B cell (primary cell): ENCODE results near the gene GIGYF2. TPM values are rescaled to one million over a fixed set of nuclear protein-coding genes. Genes with fewer than 3 reads are reported as not detected.

Experiments
- ATAC-seq: fragments of 200-7000 bp; cut with Tn5 transposase; one replicate; pipeline ENCODE4 v1.10.0; 2021; ENCODE audit warnings: low read depth, mild to moderate bottlenecking, moderate number of reproducible peaks, moderate library complexity
- CTCF ChIA-PET: fragments of 350-600 bp; sonication (Branson Sonifier 250); formaldehyde crosslinking; loops from one replicate; lab custom pipeline; 2021; ENCODE audit warnings: antibody characterized with exemption, inconsistent platforms; lab: Charles Lee
- POLR2A ChIA-PET: fragments of 350-600 bp; sonication (Branson Sonifier 250); formaldehyde crosslinking; loops from one replicate; lab custom pipeline; 2021; ENCODE audit warnings: antibody characterized with exemption; lab: Charles Lee
- DNase-seq: peaks from one replicate; pipeline ENCODE4 v3.0.0; 2013
- H2AFZ ChIP-seq: 2 replicates; pipeline ENCODE4 v1.6.1; 2012; ENCODE audit warnings: mild to moderate bottlenecking, low read depth, low read length; ENCODE audit not compliant: insufficient read depth, poor library complexity, severe bottlenecking
- H3K27ac ChIP-seq, 2 donors: 1 replicate in 1 of 2; 2 replicates in 1 of 2; pipeline ENCODE4 v1.5.1; 2012 to 2013; ENCODE audit warnings: low read length in 2 of 2, mild to moderate bottlenecking in 2 of 2, moderate library complexity in 1 of 2
- H3K27me3 ChIP-seq, 4 experiments: fragments of 200-600 bp in 1 of 4; sonication (generic) in 1 of 4; replicated peaks in 1 of 4; 1 replicate in 2 of 4; 2 replicates in 2 of 4; pipeline versions ENCODE4 v1.6.1 to v1.7.0; 2013 to 2016; ENCODE audit warnings: low read length in 3 of 4, mild to moderate bottlenecking in 2 of 4, mixed read lengths in 1 of 4, moderate library complexity in 1 of 4; ENCODE audit not compliant: insufficient read depth in 4 of 4, control insufficient read depth in 3 of 4; ENCODE audit errors: control extremely low read depth in 1 of 4
- H3K36me3 ChIP-seq, 2 experiments: replicated peaks in 1 of 2; 1 replicate in 1 of 2; 2 replicates in 1 of 2; pipeline versions ENCODE4 v1.6.1 to v1.7.1; 2013; ENCODE audit warnings: low read length in 1 of 2; ENCODE audit not compliant: insufficient read depth in 2 of 2, control insufficient read depth in 1 of 2; ENCODE audit errors: control extremely low read depth in 1 of 2, extremely low read depth in 1 of 2
- H3K4me1 ChIP-seq, 2 donors: fragments of 200-600 bp in 1 of 2; sonication (generic) in 1 of 2; 1 replicate in 1 of 2; 2 replicates in 1 of 2; pipeline versions ENCODE4 v1.5.1 to v1.6.1; 2013 to 2017; ENCODE audit warnings: low read length in 2 of 2; ENCODE audit not compliant: control insufficient read depth in 2 of 2, insufficient read depth in 2 of 2
- H3K4me2 ChIP-seq: replicated peaks from 2 replicates; pipeline ENCODE3; 2012; ENCODE audit warnings: mild to moderate bottlenecking, low read depth, low read length; ENCODE audit not compliant: poor library complexity, severe bottlenecking
- H3K4me3 ChIP-seq, 5 experiments: fragments of 200-600 bp in 1 of 5; sonication (generic) in 1 of 5; 1 replicate in 3 of 5; 2 replicates in 2 of 5; pipeline versions ENCODE4 v1.5.1 to v1.7.0; 2011 to 2016; ENCODE audit warnings: low read length in 4 of 5, mild to moderate bottlenecking in 4 of 5, low read depth in 2 of 5, control low read depth in 1 of 5, moderate library complexity in 1 of 5; ENCODE audit not compliant: insufficient read depth in 1 of 5; ENCODE audit errors: control extremely low read depth in 1 of 5, extremely low read depth in 1 of 5
- H3K79me2 ChIP-seq: fragments of 200-600 bp; sonication (generic); one replicate; pipeline ENCODE4 v1.6.0; 2016; ENCODE audit warnings: low read length; ENCODE audit not compliant: control insufficient read depth, insufficient read depth
- H3K9ac ChIP-seq: fragments of 200-600 bp; sonication (generic); 2 replicates; pipeline ENCODE4 v1.6.1; 2017; ENCODE audit warnings: mild to moderate bottlenecking, low read length, moderate library complexity
- H3K9me3 ChIP-seq, 3 donors: one replicate each; pipeline versions ENCODE4 v1.6.1 to v1.7.1; 2013; ENCODE audit warnings: low read length in 2 of 3; ENCODE audit not compliant: control insufficient read depth in 2 of 3, insufficient read depth in 1 of 3; ENCODE audit errors: control extremely low read depth in 1 of 3
- H4K20me1 ChIP-seq: 2 replicates; pipeline ENCODE4 v1.6.0; 2012; ENCODE audit warnings: mild to moderate bottlenecking, low read length; ENCODE audit not compliant: insufficient read depth, control insufficient read depth, poor library complexity, severe bottlenecking
- H3K27ac Mint-ChIP-seq: one replicate; pipeline ENCODE4 v1.8.0; 2021; ENCODE audit warnings: mixed read lengths
- H3K27me3 Mint-ChIP-seq: one replicate; pipeline ENCODE4 v1.8.0; 2021; ENCODE audit warnings: mixed read lengths
- H3K4me1 Mint-ChIP-seq: one replicate; pipeline ENCODE4 v1.8.0; 2021; ENCODE audit warnings: mixed read lengths
- H3K4me3 Mint-ChIP-seq: one replicate; pipeline ENCODE4 v1.8.0; 2021; ENCODE audit warnings: mixed read lengths
- H3K9me3 Mint-ChIP-seq: one replicate; pipeline ENCODE4 v1.8.0; 2022; ENCODE audit warnings: mixed read lengths; ENCODE audit not compliant: insufficient read depth
- EZH2 ChIP-seq: IDR thresholded peaks from 2 replicates; pipeline ENCODE4 v1.6.1; 2012; ENCODE audit warnings: borderline replicate concordance, low read depth, mild to moderate bottlenecking, moderate library complexity, low read length; ENCODE audit not compliant: insufficient read depth, poor library complexity, severe bottlenecking
- WGBS: methylation state at CpG from one replicate; pipeline ENCODE4 v1.1.5; 2013; ENCODE audit warnings: missing lambda C conversion rate; ENCODE audit not compliant: insufficient coverage; 5-methylcytosine and 5-hydroxymethylcytosine counted together
- intact Hi-C: fragments of 100-400 bp; cut with micrococcal nuclease; formaldehyde crosslinking; loops from one replicate; pipeline ENCODE4 v1.10.0; 2022
- polyA plus RNA-seq: library from polyadenylated mRNA; depleted of rRNA; stranded (reverse); fragments of >200 nt; gene quantifications from 2 replicates; pipeline ENCODE4 v1.2.3, GENCODE V29; 2012
- total RNA-seq, 2 donors: library from RNA; stranded (reverse); fragments of 120-200 nt in 1 of 2; gene quantifications; 1 replicate in 1 of 2; 2 replicates in 1 of 2; pipeline versions ENCODE4 v1.2.3 to v1.2.4, GENCODE V29; 2013 to 2022
- TF ChIP-seq, protein P1 (sequence below): fragments of 200-600 bp; IDR thresholded peaks from one replicate; pipeline ENCODE4 v1.8.0; 2022; ENCODE audit warnings: antibody characterized with exemption, mild to moderate bottlenecking

GIGYF2 gene
- total and polyA plus RNA-seq, 2 donors (not counting 1 experiment from before 2014, with no cell fraction given), result 7.2 to 108 TPM

GRCh38 chr2:232842689-232843088 lies 145.6 kb downstream of the GIGYF2 start:
- DNase-seq (no peak), ATAC-seq (no peak)
- Mint-ChIP-seq H3K27ac (no peak overlapping the region), H3K27me3 (no peaks in the 10 kb centered on the region), H3K9me3 (no peaks in the 10 kb centered on the region), H3K4me1 (peaks cover 27% of the 10 kb centered on the region), H3K4me3 (no peak overlapping the region)
- H4K20me1 ChIP-seq, result no peaks in the 10 kb centered on the region
- H3K27me3 ChIP-seq, result no peaks in the 10 kb centered on the region
- 100% methylated on average over 1 of the region's 2 CpGs for WGBS
- peaks cover 20 to 72% of the 10 kb centered on the region in 2 experiments for H3K36me3 ChIP-seq
- TF ChIP-seq EZH2, result no peak
- TF ChIP-seq, protein P1, sequence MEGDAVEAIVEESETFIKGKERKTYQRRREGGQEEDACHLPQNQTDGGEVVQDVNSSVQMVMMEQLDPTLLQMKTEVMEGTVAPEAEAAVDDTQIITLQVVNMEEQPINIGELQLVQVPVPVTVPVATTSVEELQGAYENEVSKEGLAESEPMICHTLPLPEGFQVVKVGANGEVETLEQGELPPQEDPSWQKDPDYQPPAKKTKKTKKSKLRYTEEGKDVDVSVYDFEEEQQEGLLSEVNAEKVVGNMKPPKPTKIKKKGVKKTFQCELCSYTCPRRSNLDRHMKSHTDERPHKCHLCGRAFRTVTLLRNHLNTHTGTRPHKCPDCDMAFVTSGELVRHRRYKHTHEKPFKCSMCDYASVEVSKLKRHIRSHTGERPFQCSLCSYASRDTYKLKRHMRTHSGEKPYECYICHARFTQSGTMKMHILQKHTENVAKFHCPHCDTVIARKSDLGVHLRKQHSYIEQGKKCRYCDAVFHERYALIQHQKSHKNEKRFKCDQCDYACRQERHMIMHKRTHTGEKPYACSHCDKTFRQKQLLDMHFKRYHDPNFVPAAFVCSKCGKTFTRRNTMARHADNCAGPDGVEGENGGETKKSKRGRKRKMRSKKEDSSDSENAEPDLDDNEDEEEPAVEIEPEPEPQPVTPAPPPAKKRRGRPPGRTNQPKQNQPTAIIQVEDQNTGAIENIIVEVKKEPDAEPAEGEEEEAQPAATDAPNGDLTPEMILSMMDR, result no peak
- peaks cover 21 to 22% of the 10 kb centered on the region in 2 donors for H3K4me1 ChIP-seq
- no peak overlapping the region for H2AFZ ChIP-seq
- H3K9me3 ChIP-seq, result no peaks in the 10 kb centered on the region
- no peak overlapping the region for H3K4me2 ChIP-seq
- no peak overlapping the region for H3K4me3 ChIP-seq
- no peaks in the 10 kb centered on the region for H3K79me2 ChIP-seq
- intact Hi-C loops, result no loop called here
- ChIA-PET CTCF (interaction anchor here (1.6 kb wide), 1 partner anchor 8 kb away, joined by 3 read pairs; no protein-coding TSS in a partner anchor), POLR2A (interaction anchor here (0.6 to 0.7 kb wide), 4 partner anchors 112 to 550 kb away, joined by 3 to 11 read pairs (median 7); no protein-coding TSS in a partner anchor)
- H3K27ac ChIP-seq, result no peak overlapping the region
- H3K9ac ChIP-seq, result no peak overlapping the region

DNA sequence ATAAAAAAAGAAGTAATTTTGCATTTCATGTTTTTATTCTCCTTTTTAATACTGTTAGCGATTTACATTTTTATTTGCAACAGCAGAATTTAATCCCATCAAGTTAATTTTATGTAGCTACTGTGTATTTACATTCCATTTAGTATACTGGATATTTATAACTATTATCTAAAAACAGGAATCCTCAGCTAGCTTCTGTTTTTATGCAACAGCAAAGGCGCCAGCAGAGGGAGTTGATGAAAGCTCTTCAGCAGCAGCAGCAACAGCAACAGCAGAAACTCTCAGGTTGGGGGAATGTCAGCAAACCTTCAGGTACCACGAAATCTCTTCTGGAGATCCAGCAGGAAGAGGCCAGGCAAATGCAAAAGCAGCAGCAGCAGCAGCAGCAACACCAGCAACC lies 146.7 kb downstream of the GIGYF2 start:
- Histone ChIP-seq H3K4me2 (no peak overlapping the region), H4K20me1 (no peaks in the 10 kb centered on the region), H3K27me3 (no peaks in the 10 kb centered on the region), H3K36me3 (peaks cover 21 to 79% of the 10 kb centered on the region in 2 experiments), H2AFZ (no peak overlapping the region), H3K79me2 (no peaks in the 10 kb centered on the region), H3K9me3 (no peaks in the 10 kb centered on the region), H3K4me1 (peaks cover 10 to 11% of the 10 kb centered on the region in 2 donors), H3K27ac (no peak overlapping the region), H3K9ac (no peak overlapping the region), H3K4me3 (no peak overlapping the region)
- intact Hi-C loops, result no loop called here
- TF ChIP-seq, protein P1, result no peak
- TF ChIP-seq EZH2, result no peak
- no peak overlapping the region for H3K27ac Mint-ChIP-seq
- H3K27me3 Mint-ChIP-seq, result no peaks in the 10 kb centered on the region
- ChIA-PET POLR2A (no interaction called here), CTCF (interaction anchor here (0.6 kb wide), 2 partner anchors 82 to 217 kb away, joined by 3 read pairs; no protein-coding TSS in a partner anchor)
- ATAC-seq, result no peak
- no peaks in the 10 kb centered on the region for H3K9me3 Mint-ChIP-seq
- H3K4me3 Mint-ChIP-seq, result no peak overlapping the region
- 83% methylated on average over 2 of the region's 3 CpGs for WGBS
- peaks cover 16% of the 10 kb centered on the region for H3K4me1 Mint-ChIP-seq
- no peak for DNase-seq
